ENCODE measurements around the gene SIGLEC8.
"Not testable (repeated sequence)": the region's sequence is repeated elsewhere in the genome, so short reads cannot be mapped to it uniquely, and the experiment has no call there.

SIGLEC8 gene

DNA sequence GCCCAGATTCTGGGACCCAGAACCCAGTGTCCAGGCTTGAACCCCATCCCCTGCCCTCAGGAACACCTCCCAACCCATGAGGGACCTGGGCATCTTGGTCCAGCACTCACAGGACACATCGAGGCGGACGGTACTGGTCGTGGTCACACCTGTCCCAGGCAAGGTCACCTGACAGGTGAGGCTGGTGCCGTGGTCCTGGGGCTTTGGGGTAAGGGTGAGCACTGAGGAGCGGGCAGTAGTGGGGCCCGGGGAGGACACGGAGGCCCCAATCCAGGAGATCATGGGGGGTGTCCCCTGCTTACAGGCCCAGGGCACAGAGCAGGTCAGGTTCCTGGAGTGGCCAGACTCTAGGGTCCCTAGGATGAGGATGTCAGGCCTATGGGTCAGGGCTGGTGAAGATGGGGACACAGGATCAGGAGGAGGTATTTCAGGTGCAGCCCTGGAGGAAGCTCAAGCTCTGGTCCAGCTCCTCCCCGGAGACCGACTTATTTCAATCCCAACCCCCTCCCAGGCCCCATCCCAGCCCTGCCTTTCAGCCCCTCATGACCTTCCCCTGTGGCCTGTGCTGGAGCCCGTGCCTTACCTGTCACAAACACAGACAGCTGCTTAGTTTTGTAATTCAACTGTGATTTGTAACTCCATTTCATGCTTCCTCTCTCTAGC is 772 bp downstream of the SIGLEC8 start:
- no peak for DNase-seq (ENCODE audit: low read depth)
- TF ChIP-seq, protein P1, sequence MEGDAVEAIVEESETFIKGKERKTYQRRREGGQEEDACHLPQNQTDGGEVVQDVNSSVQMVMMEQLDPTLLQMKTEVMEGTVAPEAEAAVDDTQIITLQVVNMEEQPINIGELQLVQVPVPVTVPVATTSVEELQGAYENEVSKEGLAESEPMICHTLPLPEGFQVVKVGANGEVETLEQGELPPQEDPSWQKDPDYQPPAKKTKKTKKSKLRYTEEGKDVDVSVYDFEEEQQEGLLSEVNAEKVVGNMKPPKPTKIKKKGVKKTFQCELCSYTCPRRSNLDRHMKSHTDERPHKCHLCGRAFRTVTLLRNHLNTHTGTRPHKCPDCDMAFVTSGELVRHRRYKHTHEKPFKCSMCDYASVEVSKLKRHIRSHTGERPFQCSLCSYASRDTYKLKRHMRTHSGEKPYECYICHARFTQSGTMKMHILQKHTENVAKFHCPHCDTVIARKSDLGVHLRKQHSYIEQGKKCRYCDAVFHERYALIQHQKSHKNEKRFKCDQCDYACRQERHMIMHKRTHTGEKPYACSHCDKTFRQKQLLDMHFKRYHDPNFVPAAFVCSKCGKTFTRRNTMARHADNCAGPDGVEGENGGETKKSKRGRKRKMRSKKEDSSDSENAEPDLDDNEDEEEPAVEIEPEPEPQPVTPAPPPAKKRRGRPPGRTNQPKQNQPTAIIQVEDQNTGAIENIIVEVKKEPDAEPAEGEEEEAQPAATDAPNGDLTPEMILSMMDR (conservative IDR thresholded peaks at IDR 0.05; ENCODE audit: low read length) = no peak
- no peak overlapping the region for H3K4me3 ChIP-seq (ENCODE audit: low read length)

DNA sequence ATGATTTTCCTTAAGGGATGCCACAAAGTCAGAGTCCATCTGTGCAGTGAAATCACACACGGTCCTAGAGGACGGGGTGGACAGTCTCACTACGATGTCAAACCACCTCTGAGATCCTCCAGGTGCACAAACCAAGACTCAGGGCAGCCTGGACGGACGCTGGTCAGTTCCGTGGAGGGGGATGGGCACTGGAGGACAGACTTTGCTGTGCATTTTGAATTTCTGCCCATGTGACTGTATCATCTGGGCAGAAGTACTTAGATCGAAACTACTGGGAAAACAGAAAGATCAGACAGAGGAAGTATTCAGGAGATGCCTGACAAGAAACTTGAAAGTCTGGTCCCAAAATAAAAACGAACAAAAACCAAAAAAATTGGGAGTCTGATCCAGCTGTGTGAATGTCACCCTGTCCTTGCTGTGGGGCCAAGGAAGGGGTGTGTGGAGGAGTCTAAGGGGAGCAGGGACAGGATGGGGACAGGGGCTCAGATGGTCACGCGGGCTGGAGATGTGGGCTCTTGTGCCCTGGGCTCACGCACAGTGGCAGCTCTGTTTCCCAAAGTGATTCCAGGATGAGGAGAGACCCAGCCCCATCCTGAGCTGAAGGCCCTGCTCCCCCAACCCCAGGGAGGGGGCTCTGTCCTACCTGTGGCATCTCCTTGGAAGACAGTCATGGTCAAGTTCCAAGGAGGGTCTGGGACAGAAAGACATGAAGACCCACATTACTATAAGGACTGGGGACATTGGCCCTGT is 1.5 kb downstream of the SIGLEC8 start:
- no peak overlapping the region for H3K4me3 ChIP-seq (ENCODE audit: low read length)
- TF ChIP-seq, protein P1 (conservative IDR thresholded peaks at IDR 0.05; ENCODE audit: low read length) = no peak
- no peak for DNase-seq (ENCODE audit: low read depth)

DNA sequence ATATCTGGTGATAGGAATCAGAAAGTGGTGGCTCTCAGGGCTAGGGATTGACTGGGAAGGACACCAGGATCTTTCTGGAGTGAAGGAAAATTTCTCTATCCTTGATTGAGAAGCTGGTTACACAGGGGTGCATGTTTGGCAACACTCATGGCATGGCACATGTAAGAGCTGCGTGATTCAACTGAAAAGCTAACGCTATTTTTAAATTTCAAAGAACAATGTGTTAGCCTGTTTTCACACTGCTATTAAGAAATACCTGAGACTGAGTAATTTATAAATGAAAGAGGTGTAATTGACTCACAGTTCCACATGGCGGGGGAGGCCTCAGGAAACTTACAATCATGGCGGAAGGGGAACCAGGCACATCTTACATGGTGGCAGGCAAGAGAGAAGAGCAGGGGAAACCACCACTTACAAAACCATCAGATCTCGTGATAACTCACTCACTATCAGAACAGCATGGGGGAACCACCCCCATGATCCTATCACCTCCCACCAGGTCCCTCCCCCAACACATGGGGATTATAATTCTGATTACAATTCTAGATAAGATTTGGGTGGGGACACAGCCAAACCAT is 7.4 kb downstream of the SIGLEC8 start:
- TF ChIP-seq, protein P1 (conservative IDR thresholded peaks at IDR 0.05; ENCODE audit: low read length) = no peak
- H3K4me3 ChIP-seq (ENCODE audit: low read length) = no peak overlapping the region
- DNase-seq (ENCODE audit: low read depth) = no peak

DNA sequence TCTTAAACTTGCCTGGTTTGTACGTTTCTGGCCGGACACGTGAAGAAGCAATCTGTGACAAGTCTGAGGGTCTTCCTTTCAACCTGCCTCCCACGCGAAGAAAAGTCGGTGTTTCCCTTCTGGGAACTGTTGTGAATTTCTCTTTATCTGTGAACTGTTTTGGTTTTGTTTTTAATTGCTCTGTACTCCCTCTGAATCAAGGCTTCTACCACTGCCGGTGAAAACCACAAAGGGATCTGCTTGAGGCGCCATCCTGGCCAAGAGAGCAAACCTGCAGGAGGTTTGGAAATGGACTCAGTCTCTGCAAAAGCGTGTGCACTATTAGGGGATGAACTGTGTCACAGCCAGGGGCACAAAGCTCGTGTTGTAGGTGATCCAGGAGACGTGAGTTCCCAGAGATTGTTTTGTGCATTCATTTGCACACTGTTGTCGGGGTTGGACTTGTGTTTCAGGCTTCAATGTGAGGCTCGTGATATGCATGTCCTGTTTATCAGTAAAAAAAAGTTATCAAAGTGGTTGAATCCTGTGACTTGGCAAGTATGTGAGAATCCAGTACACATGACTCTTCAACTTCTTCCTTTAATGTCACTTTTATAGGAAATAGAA is 9.7 kb downstream of the SIGLEC8 start:
- TF ChIP-seq, protein P1 (conservative IDR thresholded peaks at IDR 0.05; ENCODE audit: low read length) = no peak
- no peak overlapping the region for H3K4me3 ChIP-seq (ENCODE audit: low read length)

DNA sequence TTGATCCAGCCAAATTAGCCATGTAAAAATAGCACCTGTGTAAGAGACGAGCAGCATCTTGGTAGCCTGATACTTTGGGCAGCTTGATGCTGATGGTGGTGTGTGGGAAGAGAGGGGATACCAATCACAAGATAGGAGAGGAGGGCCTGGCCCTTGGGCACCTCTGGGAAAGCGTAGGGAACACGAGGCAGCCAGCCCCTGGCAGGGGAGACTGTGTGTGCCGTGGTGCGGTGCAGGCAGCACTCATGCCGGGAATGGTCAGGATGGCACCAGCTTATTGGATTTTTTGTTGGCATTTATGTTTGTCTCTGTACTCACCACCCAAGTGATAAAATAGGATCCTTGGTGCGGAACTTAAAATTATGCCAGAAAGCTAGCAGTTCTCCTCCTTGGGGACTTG is 10.2 kb downstream of the SIGLEC8 start:
- H3K4me3 ChIP-seq (ENCODE audit: low read length) = no peak overlapping the region
- TF ChIP-seq, protein P1 (conservative IDR thresholded peaks at IDR 0.05; ENCODE audit: low read length) = no peak
- DNase-seq (ENCODE audit: low read depth) = no peak

More for the DNA sequence above, 9.7 kb downstream of the SIGLEC8 start:
- DNase-seq (ENCODE audit: low read depth) = no peak

DNA sequence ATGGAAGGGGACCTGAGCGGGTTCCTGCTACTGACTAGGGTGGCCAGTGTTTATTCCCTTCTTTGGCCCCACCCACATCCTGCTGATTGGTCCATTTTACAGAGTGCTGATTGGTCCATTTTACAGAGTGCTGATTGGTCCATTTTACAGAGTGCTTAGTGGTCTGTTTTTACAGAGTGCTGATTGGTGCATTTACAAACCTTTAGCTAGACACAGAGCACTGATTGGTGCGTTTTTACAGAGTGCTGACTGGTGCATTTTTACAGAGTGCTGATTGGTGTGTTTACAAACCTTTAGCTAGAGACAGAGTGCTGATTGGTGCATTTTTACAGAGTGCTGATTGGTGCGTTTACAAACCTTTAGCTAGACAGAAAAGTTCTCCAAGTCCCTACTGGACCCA is 10.7 kb downstream of the SIGLEC8 start:
- not testable (repeated sequence) for H3K4me3 ChIP-seq (ENCODE audit: low read length); DNase-seq (ENCODE audit: low read depth)

All from AG10803 (cell line).